SK-N-SH treated with all-trans-retinoic acid at 6 μM for 48 hours (cell line): Measurements from ENCODE around the gene TMEM132D.

Source experiments
- ISL1 ChIP-seq: fragments of 250-450 bp; sonication (Bioruptor Pico); IDR thresholded peaks from 2 replicates; pipeline ENCODE4 v2.1.2; 2022; ENCODE audit warnings: mild to moderate bottlenecking, moderate library complexity
- ZC3H10 ChIP-seq: fragments of 250-450 bp; sonication (Bioruptor Pico); IDR thresholded peaks from 2 replicates; pipeline ENCODE4 v1.5.1; 2021; ENCODE audit warnings: mild to moderate bottlenecking, moderate library complexity

DNA sequence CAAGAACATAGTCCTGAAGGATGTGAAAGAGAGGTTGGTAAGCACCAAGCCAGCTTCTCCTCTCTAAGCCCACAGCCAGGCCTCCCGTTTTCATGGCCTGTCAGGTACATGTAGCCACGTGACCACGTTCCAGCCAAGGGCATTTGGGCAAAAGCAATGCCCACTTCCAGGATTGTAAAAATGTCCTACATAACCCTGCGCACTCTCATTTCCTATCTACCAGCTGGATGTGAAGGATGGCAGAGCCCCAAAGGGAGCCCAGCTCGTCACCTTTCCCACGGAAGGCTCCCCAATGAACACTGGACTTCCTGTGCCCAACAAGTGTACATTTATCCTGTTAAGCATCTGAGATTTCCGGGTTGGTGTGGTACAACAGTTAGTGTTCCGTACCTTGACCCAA lies 231.7 kb downstream of the TMEM132D start:
- TF ChIP-seq ISL1 (CRISPR knock-in tag), result no peak
- TF ChIP-seq ZC3H10 (CRISPR knock-in tag), result no peak
